PC-3 (cell line): Measurements from ENCODE around the gene RFTN1.

Experiments used
- EZH2 ChIP-seq: fragments of 300-600 bp; sonication (generic); IDR thresholded peaks from one replicate; pipeline ENCODE4 v1.6.1; 2017; ENCODE audit warnings: antibody characterized with exemption, mild to moderate bottlenecking, low read length; ENCODE audit not compliant: unreplicated experiment
- EZH2phosphoT487 ChIP-seq: fragments of 300-600 bp; sonication (generic); IDR thresholded peaks from 2 replicates; pipeline ENCODE4 v1.6.1; 2018; ENCODE audit warnings: mild to moderate bottlenecking, antibody characterized with exemption, low read length, borderline replicate concordance
- TF ChIP-seq, protein P1 (sequence below): fragments of 300-600 bp; sonication (generic); conservative IDR thresholded peaks from 2 replicates; pipeline ENCODE4 v1.5.1; 2017; ENCODE audit warnings: antibody characterized with exemption, low read depth, mild to moderate bottlenecking, low read length

DNA sequence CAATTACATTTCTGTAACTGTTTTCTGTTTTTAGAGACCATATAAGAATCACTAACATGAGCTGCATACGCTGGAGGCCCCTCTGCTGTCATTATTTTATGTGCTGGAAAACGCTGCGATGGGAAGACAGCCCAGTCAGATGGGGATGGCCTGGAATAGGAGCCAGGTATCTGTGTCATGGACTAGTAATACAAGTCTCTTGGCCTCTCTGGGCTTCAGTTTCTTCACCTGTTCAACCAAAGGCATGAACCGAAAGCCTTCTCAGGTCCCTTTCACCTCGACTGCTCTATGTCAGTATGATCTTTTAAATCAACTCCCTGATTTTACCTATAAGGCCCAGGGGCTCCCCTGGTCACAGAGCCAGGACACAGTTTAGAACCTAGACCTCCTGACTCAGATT, 14.6 kb upstream of the RFTN1 start:
- TF ChIP-seq, protein P1, sequence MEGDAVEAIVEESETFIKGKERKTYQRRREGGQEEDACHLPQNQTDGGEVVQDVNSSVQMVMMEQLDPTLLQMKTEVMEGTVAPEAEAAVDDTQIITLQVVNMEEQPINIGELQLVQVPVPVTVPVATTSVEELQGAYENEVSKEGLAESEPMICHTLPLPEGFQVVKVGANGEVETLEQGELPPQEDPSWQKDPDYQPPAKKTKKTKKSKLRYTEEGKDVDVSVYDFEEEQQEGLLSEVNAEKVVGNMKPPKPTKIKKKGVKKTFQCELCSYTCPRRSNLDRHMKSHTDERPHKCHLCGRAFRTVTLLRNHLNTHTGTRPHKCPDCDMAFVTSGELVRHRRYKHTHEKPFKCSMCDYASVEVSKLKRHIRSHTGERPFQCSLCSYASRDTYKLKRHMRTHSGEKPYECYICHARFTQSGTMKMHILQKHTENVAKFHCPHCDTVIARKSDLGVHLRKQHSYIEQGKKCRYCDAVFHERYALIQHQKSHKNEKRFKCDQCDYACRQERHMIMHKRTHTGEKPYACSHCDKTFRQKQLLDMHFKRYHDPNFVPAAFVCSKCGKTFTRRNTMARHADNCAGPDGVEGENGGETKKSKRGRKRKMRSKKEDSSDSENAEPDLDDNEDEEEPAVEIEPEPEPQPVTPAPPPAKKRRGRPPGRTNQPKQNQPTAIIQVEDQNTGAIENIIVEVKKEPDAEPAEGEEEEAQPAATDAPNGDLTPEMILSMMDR = no peak
- TF ChIP-seq EZH2phosphoT487 (no peak), EZH2 (no peak)
